Head of caudate nucleus (tissue), 42 donors: Measurements from ENCODE around the gene SDC4.

ENCODE experiments used
- DNase-seq, 42 donors: peaks; one replicate each; pipeline versions ENCODE4 v3.0.0 to v3.0.0-alpha.2; 2020 to 2021; ENCODE audit warnings: mixed read lengths in 7 of 42
- intact Hi-C: fragments of 100-400 bp; cut with DNase I; formaldehyde crosslinking; loops from one replicate; pipeline ENCODE4 v1.15.0; 2022

SDC4 gene, protein sequence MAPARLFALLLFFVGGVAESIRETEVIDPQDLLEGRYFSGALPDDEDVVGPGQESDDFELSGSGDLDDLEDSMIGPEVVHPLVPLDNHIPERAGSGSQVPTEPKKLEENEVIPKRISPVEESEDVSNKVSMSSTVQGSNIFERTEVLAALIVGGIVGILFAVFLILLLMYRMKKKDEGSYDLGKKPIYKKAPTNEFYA

DNA sequence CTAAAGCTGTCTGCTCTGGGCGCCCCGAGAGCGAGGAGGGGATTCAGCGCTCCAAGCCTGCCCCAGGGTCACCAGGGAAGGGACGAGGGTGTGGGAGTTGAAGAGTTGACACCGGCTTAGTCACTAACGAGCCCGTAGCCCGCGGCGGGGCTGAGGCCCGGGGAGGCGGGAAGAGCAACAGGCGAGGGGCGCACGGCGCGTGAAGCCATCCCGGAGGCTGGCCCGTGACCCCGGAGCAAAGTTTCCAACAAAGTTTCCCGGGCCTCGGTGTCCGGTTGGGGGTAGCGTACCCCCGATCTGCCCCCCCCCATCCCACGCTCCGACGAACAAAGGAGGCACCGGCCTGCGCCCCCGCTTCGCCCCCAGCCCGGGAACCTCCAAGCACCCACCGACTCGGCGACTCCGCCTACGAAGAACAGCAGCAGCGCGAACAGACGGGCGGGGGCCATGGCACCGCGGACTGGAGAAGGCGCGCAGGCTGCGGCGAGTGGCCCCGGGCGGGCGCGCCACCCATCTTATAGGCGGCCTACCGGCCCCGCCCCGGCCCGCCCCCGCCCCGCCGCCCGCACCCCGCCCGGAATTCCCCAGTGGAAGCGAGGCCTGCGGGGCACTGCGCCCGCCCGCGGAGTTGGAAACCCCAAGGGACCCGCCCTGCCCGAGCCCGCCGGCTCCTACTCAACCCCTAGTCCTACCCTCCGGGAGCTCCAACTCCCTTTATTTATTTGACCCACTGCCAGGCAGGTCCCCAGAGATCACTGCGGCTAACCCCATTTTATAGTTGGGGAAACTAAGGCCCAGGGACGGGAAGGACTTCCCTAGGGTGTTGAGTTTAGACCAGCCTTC is at the start of gene SDC4:
Gene SDC4, minus strand, starts transcription at position 489 of the 843 bp plus-strand sequence. Its CDS starts 40 bp downstream, at position 449.
- peak in 35 of 42 donors; percentile 32 to 79 (median 56) for DNase-seq
- intact Hi-C loops = no loop called here

DNA sequence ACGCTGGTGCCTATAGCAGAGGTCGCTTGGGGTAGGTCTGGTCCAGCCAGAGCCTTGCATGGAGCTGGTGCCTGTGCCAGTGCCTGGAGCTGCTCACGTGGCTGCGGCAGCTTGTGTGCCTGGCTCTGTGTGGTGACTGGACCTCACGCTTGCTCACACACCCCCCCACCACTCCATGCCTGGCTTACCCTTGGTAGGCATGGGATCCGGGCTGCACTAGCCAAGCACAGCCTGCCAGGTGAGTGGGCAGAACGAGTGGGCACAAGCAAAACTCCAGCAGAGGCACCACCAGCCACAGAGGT is 46.8 kb upstream of the SDC4 start:
- intact Hi-C loops = no loop called here
- peak in 2 of 42 donors; percentile 4 to 37 for DNase-seq

DNA sequence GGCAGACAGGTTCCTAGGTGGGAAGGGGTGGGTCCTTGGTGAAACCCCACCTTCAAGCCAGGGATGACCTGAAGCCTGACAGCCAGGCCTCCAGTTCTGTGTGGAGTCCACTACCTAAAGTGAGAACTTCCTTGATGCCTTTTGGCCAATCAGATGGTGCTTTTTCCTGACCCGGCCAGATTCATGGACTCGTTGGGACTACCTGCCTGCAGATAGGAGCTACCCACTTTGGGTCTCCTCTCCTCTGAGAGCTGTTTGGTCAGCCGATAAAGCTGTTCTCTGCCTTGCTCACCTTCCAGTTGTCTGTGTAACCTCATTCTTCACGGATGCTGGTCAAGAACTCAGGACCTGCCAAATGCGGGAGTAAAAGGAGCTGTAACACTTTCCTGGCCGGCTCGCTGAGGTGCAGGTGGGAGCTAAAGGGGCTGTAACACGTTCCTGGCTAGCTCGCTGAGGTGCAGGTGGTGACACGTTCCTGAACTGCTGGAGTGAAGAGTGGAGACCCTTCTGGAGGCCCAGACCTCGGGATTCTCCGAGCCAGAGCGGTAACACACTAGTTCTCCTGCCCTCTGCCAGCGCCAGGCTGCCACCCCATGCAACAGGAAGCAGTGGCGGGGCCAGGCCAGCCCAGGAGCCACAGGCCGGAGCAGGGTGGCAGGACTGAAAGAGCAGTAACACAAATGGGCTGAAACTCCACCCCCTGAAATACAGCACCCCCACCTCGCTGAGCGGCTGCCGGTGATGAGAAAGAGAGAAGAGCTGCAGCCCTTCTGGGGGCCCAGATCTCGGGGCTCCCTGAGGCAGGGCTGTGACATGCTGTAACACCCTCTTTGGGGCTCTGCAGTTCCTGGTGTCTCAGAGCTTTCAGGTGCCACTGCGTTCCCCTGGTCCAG is 46.2 kb upstream of the SDC4 start:
- peak in 2 of 42 donors; percentile 6 to 39 for DNase-seq
- intact Hi-C loops = no loop called here

DNA sequence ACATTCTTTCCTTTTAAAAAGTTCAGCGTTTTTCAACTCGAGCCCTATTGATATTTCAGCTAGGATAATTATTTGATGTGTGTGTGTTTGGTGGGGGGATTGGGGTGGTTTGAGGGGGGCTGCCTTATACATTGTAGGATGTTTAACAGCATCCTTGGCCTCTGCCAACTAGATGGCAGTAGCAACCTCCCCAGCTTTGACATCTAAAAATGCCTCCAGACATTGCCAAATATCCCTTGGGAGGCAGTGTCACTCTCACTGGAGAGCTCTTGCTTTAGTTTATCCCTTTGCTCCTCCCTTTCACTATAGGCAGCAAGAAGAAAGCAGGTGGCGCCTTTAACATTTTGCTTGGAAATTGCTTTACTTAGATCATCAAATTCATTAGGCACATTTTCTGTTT is 44.5 kb upstream of the SDC4 start:
- intact Hi-C loops = no loop called here
- peak in 28 of 42 donors; percentile 25 to 79 (median 58) for DNase-seq

DNA sequence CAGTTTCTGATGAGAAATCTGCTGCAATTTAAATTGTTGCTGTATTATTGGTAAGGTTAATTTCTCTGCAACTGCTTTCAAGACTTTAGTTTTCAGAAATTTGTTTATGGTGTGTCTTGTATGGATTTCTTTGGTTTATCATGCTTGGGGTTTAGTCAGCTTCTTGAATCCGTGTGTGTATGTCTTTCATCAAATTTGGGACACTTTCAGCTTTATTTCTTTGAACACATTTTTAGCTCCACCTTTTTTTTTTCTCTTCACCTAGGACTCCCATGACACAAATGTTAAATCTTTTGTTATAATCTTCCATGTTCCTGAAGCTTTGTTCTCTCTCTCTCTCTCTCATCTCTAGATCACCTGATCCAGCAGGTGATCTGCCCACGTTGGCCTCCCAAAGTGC is 43.3 kb upstream of the SDC4 start:
- peak in 3 of 42 donors; percentile 24 to 50 (median 36) for DNase-seq
- intact Hi-C loops = no loop called here

DNA sequence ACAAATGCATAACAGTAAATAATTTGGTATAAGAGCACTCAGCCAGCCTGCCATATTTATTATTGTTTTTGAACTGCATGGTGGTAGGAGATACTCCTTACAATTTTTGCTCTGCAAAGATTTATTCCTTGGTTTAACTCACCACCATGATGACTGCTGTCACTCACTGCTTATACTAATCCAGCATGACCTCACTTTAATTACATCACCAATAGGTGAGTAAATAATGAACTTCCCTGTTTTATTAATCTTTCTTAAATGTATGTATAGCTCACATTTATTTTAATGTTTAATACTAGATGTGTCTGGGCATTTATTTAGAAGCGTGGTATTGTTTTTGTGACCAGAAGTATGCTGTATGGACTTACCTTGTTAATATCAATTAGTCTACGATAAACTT is 42.7 kb upstream of the SDC4 start:
- intact Hi-C loops = no loop called here
- DNase-seq = no peak

DNA sequence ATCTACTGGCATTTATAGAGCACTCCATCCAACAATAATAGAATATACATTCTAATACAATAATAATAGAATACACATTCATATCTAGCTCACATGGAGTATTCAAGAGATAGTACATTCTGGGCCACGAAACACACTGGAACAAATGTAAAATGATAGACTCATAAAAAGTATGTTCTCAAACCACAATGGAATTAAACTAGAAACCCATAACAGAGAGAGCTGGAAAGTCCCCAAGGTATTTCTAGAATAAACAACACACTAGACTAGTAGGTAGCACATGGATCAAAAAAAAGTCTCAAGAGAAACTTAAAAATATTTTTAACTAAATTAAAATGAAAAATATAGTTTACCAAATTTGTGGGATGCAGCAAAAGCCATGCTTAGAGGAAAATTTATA is 39.0 kb upstream of the SDC4 start:
- DNase-seq = no peak
- intact Hi-C loops = no loop called here

DNA sequence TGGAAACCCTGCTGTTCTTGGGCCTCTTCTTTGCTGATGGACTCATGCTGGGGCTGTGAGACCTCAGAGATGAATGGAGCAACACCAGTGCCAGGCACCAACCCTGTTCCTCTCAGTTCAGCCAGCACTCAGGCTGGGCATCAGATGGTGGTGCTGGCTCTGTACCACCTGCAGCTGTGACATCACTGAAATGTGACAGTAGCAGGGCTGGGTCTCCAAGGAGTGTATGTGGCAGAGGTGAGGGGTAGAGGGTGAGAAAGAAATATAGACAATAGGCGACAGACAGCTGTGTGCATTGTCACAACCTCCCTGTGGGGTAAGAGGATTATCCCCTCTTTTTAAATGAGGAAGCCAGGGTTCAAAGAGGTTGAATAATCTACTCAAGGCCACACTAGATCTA is 30.0 kb upstream of the SDC4 start, which contains the start of gene TP53TG5:
Gene TP53TG5, minus strand, starts transcription at position 135 of the 400 bp plus-strand sequence. Its CDS starts 89 bp downstream, at position 46.
- intact Hi-C loops = no loop called here
- peak in 40 of 42 donors; percentile 18 to 86 (median 70) for DNase-seq

DNA sequence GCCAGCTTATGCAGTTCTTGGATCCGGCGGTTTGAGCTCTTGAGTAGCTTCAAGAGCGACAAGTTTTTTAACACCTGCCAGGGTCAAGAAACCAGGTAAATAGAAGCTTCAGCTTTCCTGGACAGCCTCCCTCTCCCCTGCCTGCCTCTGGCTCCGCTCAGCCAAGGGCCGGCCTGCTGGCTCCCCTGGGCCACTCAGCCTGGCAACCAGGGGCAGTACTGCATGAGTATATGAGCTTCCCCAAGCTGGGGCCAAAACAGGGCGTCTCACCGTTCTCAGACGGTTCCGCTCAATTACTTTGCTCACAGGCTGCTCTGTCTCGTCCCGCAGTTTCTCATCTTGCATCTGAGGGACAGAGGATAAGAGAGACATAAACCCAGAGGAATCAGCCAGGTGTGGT is 29.0 kb upstream of the SDC4 start:
- DNase-seq = peak in 1 of 42 donors; percentile 17
- intact Hi-C loops = no loop called here

DNA sequence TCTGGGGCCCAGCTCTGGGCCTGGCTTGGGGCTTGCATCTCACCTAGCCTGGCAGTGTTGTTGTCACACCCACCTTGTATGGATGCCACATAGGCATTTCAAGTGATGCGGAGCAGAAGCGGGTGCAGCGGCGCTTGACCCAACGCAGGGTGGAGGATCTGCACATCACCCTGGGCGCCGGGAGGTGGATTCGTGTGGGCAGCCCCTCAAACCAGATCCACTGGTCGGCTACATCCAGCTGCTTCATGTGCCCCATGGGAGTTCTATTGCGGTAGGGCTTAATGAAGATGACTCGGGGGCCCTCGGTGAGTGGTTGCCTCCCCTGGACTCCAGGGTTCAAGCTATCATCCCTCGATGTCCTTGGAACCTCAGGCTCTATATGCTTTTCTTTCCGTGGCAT is 26.7 kb upstream of the SDC4 start:
- intact Hi-C loops = loop anchor here (5.0 kb wide), 2 partner anchors 32 to 62 kb away; partner anchors contain the start of gene DBNDD2
- peak in 2 of 42 donors; percentile 21 to 34 for DNase-seq

DNA sequence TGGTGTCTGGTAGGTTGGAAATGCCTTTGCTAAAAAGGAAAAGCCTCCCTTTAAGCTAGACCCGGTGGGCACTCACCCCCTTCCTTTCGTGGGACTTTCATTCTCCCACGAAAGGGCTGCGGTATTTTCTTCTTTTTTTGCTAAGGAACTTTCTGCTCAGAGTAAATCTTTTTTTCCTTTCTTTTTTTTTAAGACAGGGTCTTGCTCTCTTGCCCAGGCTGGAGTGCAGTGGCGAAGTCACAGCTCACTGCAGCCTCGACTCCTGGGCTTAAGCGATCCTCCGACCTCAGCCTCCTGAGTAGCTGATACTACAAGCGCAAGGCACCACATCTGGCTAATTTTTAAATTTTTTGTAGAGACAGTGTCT is 25.9 kb upstream of the SDC4 start:
- intact Hi-C loops = loop anchor here (5.0 kb wide), 2 partner anchors 33 to 63 kb away; partner anchors contain the start of gene DBNDD2
- DNase-seq = peak in 1 of 42 donors; percentile 31

DNA sequence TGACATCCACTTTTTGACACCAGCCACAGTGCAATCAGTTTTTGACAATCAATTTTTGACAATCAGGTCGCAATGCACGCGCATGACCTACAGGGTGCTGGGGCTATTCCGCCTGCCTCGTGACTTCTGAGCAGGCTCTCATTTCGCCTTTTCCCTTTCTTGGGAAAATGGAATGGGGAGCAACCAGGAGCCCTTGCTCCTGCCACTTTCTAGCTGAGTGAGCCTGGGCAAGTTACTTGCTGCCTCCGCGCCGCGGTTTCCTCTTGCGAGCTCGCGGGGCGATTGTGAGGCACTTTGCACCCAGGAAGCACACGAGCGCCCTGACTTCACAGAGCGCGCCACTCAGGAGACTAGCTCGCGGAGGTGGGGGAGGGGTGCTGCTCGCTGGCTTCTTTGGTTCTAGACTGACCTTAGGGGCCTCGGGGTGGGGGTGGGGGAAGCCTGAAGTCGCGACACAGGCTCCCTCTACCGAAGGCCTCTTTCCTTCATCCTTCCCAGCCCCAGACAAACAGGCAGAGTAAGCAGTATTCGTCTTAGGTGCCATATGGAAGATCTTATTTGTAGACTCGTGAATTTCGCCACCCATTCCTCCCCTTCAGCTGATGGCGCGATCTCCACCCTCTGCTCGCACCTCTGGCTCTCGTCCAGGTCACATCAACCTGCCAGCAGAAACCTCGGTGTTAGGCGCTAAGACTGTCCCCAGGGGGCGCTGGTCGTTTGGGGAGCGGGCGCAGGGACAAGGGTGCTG is 25.3 kb upstream of the SDC4 start:
- intact Hi-C loops = loop anchor here (5.0 kb wide), 2 partner anchors 34 to 64 kb away; partner anchors contain the start of gene DBNDD2
- peak; percentile 78 to 97 (median 92) for DNase-seq

DNA sequence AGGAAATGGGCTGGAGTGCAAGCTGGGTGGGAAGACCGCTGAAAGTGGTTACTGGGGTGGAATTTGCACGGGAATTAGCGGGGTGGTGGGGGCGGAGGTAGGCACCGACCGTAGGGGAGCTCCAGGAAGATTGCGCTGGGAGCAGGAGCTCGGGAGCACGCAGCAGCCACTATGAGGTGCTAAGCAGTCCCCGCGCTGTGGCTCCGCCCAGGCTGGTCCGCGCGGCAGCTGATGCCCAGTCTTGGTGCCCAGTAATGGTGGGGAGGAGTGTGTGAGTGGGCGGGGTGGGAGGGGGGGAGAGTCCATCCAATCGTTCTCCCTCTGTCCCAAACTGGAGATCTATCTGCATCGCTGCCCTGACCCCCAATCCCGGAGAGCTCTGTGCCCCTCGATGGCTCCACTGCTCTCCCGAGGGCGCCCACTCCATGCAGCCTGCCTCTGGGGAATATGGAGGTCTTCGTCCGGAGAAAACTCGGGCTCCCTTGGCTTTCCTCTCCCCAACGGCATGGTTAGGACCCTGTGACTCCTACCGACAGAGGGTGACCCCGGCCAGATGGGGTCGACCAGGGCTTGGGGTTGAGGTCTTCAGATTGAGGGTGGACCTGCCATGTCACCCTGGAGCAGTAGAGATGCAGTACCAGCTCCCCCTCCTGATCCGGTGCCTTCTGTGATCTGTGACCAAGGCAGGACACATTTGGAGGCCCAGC is 24.6 kb upstream of the SDC4 start:
- DNase-seq = peak; percentile 52 to 89 (median 74)
- intact Hi-C loops = loop anchor here (5.0 kb wide), 2 partner anchors 35 to 65 kb away; partner anchors contain the start of gene DBNDD2

DNA sequence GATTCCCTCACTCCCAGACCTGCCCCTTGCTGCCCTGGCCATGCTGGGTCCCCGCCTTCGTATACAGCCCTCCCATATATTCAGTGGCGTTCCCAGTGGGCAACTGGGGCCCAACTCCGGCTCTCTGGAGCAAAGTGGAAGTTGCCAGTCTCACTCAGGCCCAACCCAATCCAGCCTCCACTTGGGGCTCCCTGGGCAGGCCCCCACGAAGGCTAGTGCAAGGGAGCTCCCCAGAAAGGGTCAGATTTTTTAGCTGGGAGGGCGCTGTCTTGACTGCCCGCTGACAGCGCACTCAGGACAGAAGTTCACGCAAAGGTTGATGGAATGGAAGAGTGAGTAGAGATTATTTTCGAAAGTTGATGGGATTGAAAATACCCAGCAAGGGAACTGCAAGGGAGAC is 24.0 kb upstream of the SDC4 start:
- intact Hi-C loops = loop anchor here (5.0 kb wide), 2 partner anchors 35 to 65 kb away; partner anchors contain the start of gene DBNDD2
- peak in 4 of 42 donors; percentile 17 to 40 (median 28) for DNase-seq

DNA sequence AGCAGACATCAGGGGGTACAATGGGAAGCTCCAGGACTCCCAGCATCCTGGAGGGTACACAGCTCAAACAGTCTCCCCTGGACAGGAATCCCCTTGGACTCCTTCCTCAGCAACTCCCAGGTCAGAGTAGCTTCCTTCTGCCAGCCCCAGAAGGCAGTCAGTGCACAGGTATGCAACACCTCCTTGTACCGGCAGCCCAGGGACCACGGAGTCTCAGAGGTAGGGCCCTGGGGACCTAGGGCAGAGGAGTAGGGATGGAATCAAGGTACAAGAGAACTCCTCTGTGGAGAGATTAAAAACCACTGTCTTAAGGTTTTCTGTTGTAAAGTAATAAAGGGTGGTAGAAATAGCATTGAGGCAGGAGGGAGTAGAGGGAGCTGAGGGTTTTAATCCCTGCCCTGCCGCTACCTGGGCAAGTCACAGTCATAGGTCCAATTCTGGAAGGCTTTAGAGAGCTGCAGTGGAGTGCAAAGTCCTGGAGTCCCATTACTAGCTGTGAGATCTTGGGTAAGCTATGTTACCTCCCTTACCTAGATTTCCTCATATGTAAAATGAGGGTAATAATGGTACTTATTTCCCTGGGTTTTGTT is 22.4 kb upstream of the SDC4 start:
- DNase-seq = peak in 4 of 42 donors; percentile 3 to 29 (median 18)
- intact Hi-C loops = loop anchor here (5.0 kb wide), 2 partner anchors 37 to 67 kb away; partner anchors contain the start of gene DBNDD2

DNA sequence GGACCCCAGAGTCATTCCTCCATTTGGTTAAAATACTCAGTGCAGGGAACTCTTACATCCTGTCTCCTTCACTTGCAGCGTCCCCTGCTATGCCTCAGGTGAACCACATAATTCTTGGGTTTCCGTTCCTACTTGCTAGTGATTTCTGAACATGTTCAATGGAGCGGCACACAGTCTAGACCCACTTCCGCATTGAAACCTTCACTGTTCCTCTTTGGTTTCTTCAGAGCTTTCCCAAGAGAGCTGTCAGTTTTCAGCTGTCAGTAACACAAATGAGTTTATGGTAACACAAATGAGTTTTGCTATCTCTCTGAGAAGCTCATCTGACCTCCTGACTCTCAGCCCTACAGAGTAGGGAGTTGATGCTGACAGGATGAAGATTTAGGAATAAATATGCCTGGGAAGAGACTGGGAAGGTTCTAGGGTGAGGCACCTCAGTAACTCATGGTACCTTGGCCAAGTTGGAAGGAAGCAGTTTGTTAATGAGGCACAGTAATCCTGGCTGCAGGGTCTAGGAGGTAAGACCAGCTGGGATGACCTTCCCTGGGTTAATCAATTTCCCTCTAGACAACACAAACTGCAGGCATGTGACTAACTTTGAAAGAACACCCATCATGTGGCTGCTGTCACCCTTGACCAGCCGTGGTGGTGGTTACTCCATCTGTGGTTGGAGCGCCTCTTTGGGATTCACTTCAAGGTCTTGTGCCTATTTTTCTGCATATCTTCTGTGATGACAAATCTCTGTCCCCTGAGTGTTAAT is 20.2 kb upstream of the SDC4 start:
- intact Hi-C loops = no loop called here

More for the DNA sequence above, 20.2 kb upstream of the SDC4 start:
- peak in 5 of 42 donors; percentile 15 to 44 (median 37) for DNase-seq
